ENCODE results near the gene PRICKLE3.
"Not testable (repeated sequence)": the region's sequence is repeated elsewhere in the genome, so short reads cannot be mapped to it uniquely, and the experiment has no call there.

Gene PRICKLE3

GRCh38 chrX:49148390-49149100 lies 37.6 kb downstream of the PRICKLE3 start:
- not testable (repeated sequence) for H3K4me2 ChIP-seq (ENCODE audit: low read length); H3K4me1 ChIP-seq (ENCODE audit: control insufficient read depth, insufficient read depth, low read length); H3K9ac ChIP-seq (ENCODE audit: low read depth, low read length); H3K4me3 ChIP-seq (ENCODE audit: low read length); H3K9me3 ChIP-seq (replicated peaks; ENCODE audit: low read length); H3K27me3 ChIP-seq (ENCODE audit: control insufficient read depth, insufficient read depth, low read length); H3K36me3 ChIP-seq (ENCODE audit: insufficient read depth, low read length)

- Histone ChIP-seq H3K9me3 (replicated peaks; ENCODE audit: low read length) (no peaks in the 10 kb centered on the region), H3K4me2 (ENCODE audit: low read length) (no peak overlapping the region), H3K36me3 (ENCODE audit: insufficient read depth, low read length) (no peaks in the 10 kb centered on the region)
Observed at GRCh38 chrX:49147936-49148335, 38.2 kb downstream of the PRICKLE3 start.

GRCh38 chrX:49147282-49147681 lies 38.9 kb downstream of the PRICKLE3 start:
- no peaks in the 10 kb centered on the region for H3K36me3 ChIP-seq (ENCODE audit: insufficient read depth, low read length)
- no peak overlapping the region for H3K9ac ChIP-seq (ENCODE audit: low read depth, low read length)
- no peaks in the 10 kb centered on the region for H3K9me3 ChIP-seq (replicated peaks; ENCODE audit: low read length)
- no peak overlapping the region for H3K4me3 ChIP-seq (ENCODE audit: low read length)
- H3K27me3 ChIP-seq (ENCODE audit: control insufficient read depth, insufficient read depth, low read length): no peaks in the 10 kb centered on the region
- no peak overlapping the region for H3K4me2 ChIP-seq (ENCODE audit: low read length)
- H3K4me1 ChIP-seq (ENCODE audit: control insufficient read depth, insufficient read depth, low read length): no peaks in the 10 kb centered on the region

More at GRCh38 chrX:49147936-49148335, 38.2 kb downstream of the PRICKLE3 start:
- H3K9ac ChIP-seq (ENCODE audit: low read depth, low read length): no peak overlapping the region
- no peaks in the 10 kb centered on the region for H3K27me3 ChIP-seq (ENCODE audit: control insufficient read depth, insufficient read depth, low read length)
- H3K4me3 ChIP-seq (ENCODE audit: low read length): no peak overlapping the region
- no peaks in the 10 kb centered on the region for H3K4me1 ChIP-seq (ENCODE audit: control insufficient read depth, insufficient read depth, low read length)

- not testable (repeated sequence) for H3K9me3 ChIP-seq (replicated peaks; ENCODE audit: low read length); H3K9ac ChIP-seq (ENCODE audit: low read depth, low read length); H3K4me1 ChIP-seq (ENCODE audit: control insufficient read depth, insufficient read depth, low read length); H3K4me2 ChIP-seq (ENCODE audit: low read length); H3K4me3 ChIP-seq (ENCODE audit: low read length); H3K36me3 ChIP-seq (ENCODE audit: insufficient read depth, low read length); H3K27me3 ChIP-seq (ENCODE audit: control insufficient read depth, insufficient read depth, low read length)
Observed at GRCh38 chrX:49143154-49143553, 43.0 kb downstream of the PRICKLE3 start.

GRCh38 chrX:49142264-49142663 lies 43.9 kb downstream of the PRICKLE3 start:
- not testable (repeated sequence) for H3K36me3 ChIP-seq (ENCODE audit: insufficient read depth, low read length); H3K4me3 ChIP-seq (ENCODE audit: low read length); H3K4me1 ChIP-seq (ENCODE audit: control insufficient read depth, insufficient read depth, low read length); H3K9ac ChIP-seq (ENCODE audit: low read depth, low read length); H3K27me3 ChIP-seq (ENCODE audit: control insufficient read depth, insufficient read depth, low read length); H3K4me2 ChIP-seq (ENCODE audit: low read length); H3K9me3 ChIP-seq (replicated peaks; ENCODE audit: low read length)

- Histone ChIP-seq H3K36me3 (ENCODE audit: insufficient read depth, low read length) (no peaks in the 10 kb centered on the region), H3K27me3 (ENCODE audit: control insufficient read depth, insufficient read depth, low read length) (no peaks in the 10 kb centered on the region), H3K9me3 (replicated peaks; ENCODE audit: low read length) (peaks cover 3% of the 10 kb centered on the region), H3K9ac (ENCODE audit: low read depth, low read length) (no peak overlapping the region), H3K4me2 (ENCODE audit: low read length) (no peak overlapping the region), H3K4me3 (ENCODE audit: low read length) (no peak overlapping the region), H3K4me1 (ENCODE audit: control insufficient read depth, insufficient read depth, low read length) (no peaks in the 10 kb centered on the region)
Observed at GRCh38 chrX:49139713-49140112, 46.5 kb downstream of the PRICKLE3 start.

GRCh38 chrX:49137492-49137891 lies 48.7 kb downstream of the PRICKLE3 start:
- no peak overlapping the region for H3K4me2 ChIP-seq (ENCODE audit: low read length)
- no peak overlapping the region for H3K4me3 ChIP-seq (ENCODE audit: low read length)
- H3K4me1 ChIP-seq (ENCODE audit: control insufficient read depth, insufficient read depth, low read length): no peaks in the 10 kb centered on the region
- H3K9ac ChIP-seq (ENCODE audit: low read depth, low read length): no peak overlapping the region
- peaks cover 3% of the 10 kb centered on the region for H3K9me3 ChIP-seq (replicated peaks; ENCODE audit: low read length)
- no peaks in the 10 kb centered on the region for H3K27me3 ChIP-seq (ENCODE audit: control insufficient read depth, insufficient read depth, low read length)
- no peaks in the 10 kb centered on the region for H3K36me3 ChIP-seq (ENCODE audit: insufficient read depth, low read length)

GRCh38 chrX:49133759-49134158 lies 52.4 kb downstream of the PRICKLE3 start:
- H3K4me3 ChIP-seq (ENCODE audit: low read length): no peak overlapping the region
- no peak overlapping the region for H3K4me2 ChIP-seq (ENCODE audit: low read length)
- no peaks in the 10 kb centered on the region for H3K27me3 ChIP-seq (ENCODE audit: control insufficient read depth, insufficient read depth, low read length)
- no peaks in the 10 kb centered on the region for H3K9me3 ChIP-seq (replicated peaks; ENCODE audit: low read length)
- H3K36me3 ChIP-seq (ENCODE audit: insufficient read depth, low read length): no peaks in the 10 kb centered on the region
- H3K4me1 ChIP-seq (ENCODE audit: control insufficient read depth, insufficient read depth, low read length): no peaks in the 10 kb centered on the region
- no peak overlapping the region for H3K9ac ChIP-seq (ENCODE audit: low read depth, low read length)

GRCh38 chrX:49132275-49132674 lies 53.9 kb downstream of the PRICKLE3 start:
- H3K36me3 ChIP-seq (ENCODE audit: insufficient read depth, low read length); H3K27me3 ChIP-seq (ENCODE audit: control insufficient read depth, insufficient read depth, low read length); H3K4me3 ChIP-seq (ENCODE audit: low read length); H3K9ac ChIP-seq (ENCODE audit: low read depth, low read length); H3K4me1 ChIP-seq (ENCODE audit: control insufficient read depth, insufficient read depth, low read length); H3K4me2 ChIP-seq (ENCODE audit: low read length); H3K9me3 ChIP-seq (replicated peaks; ENCODE audit: low read length): not testable (repeated sequence)

- no peaks in the 10 kb centered on the region for H3K36me3 ChIP-seq (ENCODE audit: insufficient read depth, low read length)
- no peak overlapping the region for H3K9ac ChIP-seq (ENCODE audit: low read depth, low read length)
- no peak overlapping the region for H3K4me3 ChIP-seq (ENCODE audit: low read length)
- H3K4me2 ChIP-seq (ENCODE audit: low read length): no peak overlapping the region
- no peaks in the 10 kb centered on the region for H3K9me3 ChIP-seq (replicated peaks; ENCODE audit: low read length)
- H3K27me3 ChIP-seq (ENCODE audit: control insufficient read depth, insufficient read depth, low read length): no peaks in the 10 kb centered on the region
- H3K4me1 ChIP-seq (ENCODE audit: control insufficient read depth, insufficient read depth, low read length): no peaks in the 10 kb centered on the region
Observed at GRCh38 chrX:49129427-49129826, 56.7 kb downstream of the PRICKLE3 start.

- H3K9ac ChIP-seq (ENCODE audit: low read depth, low read length); H3K27me3 ChIP-seq (ENCODE audit: control insufficient read depth, insufficient read depth, low read length); H3K4me1 ChIP-seq (ENCODE audit: control insufficient read depth, insufficient read depth, low read length); H3K9me3 ChIP-seq (replicated peaks; ENCODE audit: low read length); H3K4me2 ChIP-seq (ENCODE audit: low read length); H3K4me3 ChIP-seq (ENCODE audit: low read length); H3K36me3 ChIP-seq (ENCODE audit: insufficient read depth, low read length): not testable (repeated sequence)
Observed at GRCh38 chrX:49127742-49128258, 58.4 kb downstream of the PRICKLE3 start.
